SIG-M5 treated with dmso at 0.1 percent for 504 hours (cell line): ENCODE measurements around the gene TMEM178B.
"Not testable (repeated sequence)": the region's sequence is repeated elsewhere in the genome, so short reads cannot be mapped to it uniquely, and the experiment has no call there.

Experiments used
- DNase-seq: peaks from one replicate; lab custom pipeline; 2025; ENCODE audit not compliant: unreplicated experiment; lab: John Stamatoyannopoulos, UW

The TMEM178B gene

DNA sequence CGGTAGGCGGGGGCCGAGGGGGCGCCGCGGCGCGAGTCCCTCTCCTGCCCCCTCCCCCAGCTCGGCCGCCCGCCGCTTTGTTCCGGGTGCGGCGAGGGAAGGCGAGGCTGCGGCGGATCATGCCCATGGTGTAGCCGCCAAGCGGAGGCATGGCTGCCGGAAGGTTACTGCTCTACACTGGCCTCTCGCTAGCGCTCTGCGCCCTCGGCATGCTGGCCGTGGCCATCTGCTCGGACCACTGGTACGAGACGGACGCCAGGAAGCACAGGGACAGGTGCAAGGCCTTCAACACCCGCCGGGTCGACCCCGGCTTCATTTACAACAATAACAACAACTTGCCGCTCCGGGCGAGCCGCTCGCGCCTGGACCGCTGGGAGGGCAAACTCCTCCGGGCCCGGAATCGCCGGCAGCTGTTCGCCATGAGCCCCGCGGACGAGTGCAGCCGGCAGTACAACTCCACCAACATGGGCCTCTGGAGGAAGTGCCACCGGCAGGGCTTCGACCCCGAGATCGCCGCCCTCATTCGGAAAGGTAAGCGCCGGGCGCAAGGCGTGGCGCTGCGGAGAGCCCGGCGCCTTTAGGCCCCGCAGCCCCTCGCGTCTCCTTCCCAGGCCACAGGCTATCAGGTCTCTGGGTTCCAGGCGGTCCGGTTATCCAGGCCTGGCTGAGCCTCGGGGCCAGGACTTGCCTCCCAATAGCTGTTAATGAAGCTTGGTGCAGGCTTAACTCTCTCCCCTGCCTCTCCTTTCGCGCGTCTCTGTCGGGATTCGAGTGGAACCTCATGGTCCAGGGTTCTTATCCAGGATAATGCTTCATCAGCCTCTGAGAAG, 513 bp downstream of the TMEM178B start:
- no peak for DNase-seq

GRCh38 chr7:141074997-141075396, 1.1 kb downstream of the TMEM178B start:
- DNase-seq = no peak

DNA sequence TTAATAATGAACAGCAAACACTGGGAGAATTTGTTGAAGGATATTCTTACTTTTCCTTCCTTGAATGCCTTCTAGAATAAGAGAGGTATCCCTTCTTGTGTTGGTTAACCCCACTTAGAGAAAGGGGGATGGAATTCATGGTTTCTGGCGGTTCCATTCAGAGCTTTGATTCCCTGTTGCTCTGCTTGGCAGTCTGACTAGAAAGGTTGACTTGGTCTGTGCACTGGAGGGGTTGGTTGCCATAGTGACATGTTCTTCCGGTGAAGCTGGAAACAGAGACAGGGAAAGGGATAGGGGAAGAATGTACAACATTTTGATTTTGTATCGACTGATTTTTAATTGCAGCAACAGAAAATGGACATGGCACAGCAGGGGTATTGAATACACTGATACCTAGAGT, 2.5 kb downstream of the TMEM178B start:
- DNase-seq = no peak

DNA sequence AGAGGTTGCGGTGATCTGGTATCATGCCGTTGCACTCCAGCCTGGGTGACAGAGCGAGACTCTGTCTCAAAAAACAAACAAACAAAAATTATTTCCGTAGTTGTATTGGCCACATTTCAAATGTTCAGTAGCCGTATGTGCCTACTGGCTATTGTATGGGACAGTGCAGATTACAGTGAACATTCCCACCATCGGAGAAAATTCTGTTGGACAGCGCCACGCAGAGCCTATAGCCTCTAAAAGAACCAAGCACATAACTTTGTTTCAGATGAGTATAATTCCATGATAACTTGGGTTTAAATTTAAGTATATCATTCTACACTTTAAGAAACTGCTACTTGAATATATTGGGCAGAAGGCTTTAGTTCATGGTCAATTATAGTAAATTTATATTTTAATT, 5.4 kb downstream of the TMEM178B start:
- DNase-seq = no peak

GRCh38 chr7:141089490-141089889, 15.6 kb downstream of the TMEM178B start:
- not testable (repeated sequence) for DNase-seq

DNA sequence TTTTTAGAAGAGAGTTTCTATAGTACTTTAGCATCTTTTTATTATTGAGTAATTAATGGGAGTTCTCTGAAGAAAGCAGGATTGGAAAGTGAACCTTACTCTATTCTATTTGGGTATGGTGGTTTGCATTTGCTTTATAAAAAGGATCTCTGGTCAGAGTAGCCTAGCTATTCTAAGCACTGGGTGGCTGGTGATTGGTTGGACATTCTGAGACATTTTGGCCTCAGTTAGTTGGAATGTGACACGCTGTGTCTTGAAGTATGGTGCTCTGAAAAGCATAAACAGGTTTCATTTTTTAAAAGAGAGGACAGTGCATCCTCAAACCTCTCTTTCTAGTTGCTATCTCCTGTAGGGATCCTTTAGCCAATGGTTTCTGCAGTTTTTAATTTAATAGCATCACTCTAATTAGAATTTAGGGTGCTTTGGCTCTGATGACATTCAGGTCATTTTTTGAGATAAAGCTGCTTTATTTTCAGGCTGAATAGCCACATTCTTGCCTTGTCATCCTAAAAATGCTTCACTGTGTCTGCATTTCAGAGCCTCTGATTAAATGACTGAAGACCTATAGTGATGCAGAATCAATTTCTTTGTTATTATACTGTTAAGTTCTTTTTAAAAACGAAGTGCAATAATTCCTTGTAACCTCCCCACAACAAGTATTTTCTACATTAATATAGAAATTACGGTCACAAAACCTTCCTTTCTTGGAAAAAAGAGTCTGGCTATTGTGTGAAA, 20.6 kb downstream of the TMEM178B start:
- no peak for DNase-seq

- no peak for DNase-seq
Observed at GRCh38 chr7:141097430-141097829, 23.6 kb downstream of the TMEM178B start.

DNA sequence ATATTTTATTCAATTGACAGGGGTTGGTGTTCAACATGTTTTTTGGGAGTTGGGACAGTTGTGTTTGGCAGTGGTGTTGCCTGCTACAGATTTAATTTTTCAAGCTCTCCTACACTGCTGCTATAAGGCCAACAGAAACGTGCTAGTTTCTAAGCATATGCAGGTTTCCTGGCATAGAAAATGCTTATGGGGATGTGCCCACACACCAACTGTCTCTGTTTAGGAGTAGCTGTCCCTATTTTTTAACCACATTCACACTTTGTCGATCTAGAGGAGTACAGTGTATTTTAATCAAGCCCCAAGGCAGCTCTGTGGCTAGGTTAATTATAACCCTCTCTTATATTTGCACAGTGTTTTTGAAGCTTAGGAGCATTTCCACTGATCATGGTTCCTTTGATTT, 28.6 kb downstream of the TMEM178B start:
- DNase-seq = no peak

- DNase-seq = no peak
Observed at GRCh38 chr7:141103847-141104429, 30.1 kb downstream of the TMEM178B start.

DNA sequence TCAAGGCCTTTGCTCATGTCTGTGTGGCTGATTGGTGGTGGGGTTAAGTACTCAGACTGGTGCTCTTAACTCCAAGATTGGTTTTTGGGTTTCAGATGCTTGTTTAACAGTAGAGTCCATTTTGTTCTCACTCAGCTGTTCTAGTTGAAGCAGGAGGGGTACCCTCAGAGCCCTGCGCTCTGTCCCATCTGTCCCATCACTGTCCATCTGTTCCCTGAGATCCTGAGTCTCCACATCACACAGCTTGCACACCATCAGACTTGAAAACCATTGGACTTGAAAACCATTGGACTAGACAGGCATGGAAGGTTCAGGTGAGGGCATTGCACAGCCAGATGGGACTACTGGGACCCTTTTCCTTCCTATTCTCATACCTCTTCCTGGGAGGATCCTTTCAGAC, 39.3 kb downstream of the TMEM178B start:
- no peak for DNase-seq

- DNase-seq = no peak
Observed at GRCh38 chr7:141114029-141114664, 40.3 kb downstream of the TMEM178B start.

DNA sequence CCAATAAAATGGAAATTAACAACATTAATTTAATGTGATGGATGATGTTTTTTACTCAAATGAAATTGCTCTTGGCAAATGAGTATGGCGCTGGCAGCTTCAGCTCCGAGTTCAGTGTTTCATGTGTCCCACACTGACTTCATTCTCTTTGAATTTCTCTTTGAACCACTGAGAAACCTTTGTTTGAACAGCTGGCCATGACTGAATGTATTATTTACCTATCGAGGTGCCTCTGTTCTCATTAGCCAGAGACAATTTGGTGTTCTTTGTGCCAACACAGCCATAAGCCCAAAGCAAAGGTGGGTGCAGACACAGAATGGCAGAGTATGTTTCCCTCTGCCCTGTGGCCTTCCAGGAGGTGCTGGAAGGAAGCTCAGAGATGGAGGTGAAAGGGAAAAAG, 42.1 kb downstream of the TMEM178B start:
- no peak for DNase-seq

DNA sequence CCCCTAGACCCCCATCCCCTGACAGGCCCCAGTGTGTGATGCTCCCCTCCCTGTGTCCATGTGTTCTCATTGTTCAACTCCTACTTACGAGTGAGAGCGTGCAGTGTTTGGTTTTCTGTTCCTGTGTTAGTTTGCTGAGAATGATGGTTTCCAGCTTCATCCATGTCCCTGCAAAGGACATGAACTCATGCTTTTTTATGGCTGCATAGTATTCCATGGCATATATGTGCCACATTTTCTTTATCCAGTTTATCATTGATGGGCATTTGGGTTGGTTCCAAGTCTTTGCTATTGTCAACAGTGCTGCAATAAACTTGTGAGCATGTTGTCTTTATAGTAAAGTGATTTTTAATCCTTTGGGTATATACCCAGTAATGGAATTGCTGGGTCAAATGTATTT, 42.8 kb downstream of the TMEM178B start:
- DNase-seq = not testable (repeated sequence)

DNA sequence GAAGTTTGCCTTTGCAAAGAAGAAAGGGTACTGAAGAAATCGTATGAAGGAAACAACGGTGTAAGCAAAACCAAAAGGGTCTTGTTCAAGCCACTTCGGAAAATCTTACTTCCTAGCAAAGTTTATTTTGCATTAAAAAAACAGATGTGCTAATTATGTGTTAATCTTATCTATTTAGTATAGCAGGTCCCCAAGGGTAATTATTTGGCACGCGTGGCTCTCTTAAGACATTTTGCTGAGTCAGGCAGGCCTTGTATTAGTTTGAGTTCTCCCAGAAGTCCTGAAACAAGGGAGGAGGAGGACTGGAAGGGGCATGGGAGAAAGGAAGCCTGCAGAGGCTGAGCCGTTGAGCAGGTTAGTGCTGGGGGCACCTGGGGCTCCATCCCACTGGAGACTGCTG, 44.9 kb downstream of the TMEM178B start:
- no peak for DNase-seq

- DNase-seq = no peak
Observed at GRCh38 chr7:141119187-141119586, 45.3 kb downstream of the TMEM178B start.

DNA sequence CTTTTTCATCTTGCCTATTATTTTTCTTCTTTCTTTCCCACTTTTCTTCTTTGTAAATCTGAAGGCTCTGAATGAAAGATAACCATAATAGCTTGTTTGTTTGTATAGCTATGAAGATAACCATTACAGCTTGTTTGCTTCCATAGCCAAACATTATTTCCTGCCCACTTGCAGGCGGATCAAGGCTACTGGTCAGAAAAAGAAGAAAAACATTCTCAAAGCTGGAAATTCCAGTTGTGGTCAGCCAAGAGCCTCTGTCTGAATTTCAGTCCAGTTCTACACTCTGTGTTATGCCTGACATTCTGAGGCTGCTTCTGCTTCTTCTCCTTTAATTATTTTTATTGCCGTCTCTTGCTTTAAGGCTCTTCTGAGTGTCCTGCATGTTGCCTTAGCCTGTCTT, 48.9 kb downstream of the TMEM178B start:
- no peak for DNase-seq

DNA sequence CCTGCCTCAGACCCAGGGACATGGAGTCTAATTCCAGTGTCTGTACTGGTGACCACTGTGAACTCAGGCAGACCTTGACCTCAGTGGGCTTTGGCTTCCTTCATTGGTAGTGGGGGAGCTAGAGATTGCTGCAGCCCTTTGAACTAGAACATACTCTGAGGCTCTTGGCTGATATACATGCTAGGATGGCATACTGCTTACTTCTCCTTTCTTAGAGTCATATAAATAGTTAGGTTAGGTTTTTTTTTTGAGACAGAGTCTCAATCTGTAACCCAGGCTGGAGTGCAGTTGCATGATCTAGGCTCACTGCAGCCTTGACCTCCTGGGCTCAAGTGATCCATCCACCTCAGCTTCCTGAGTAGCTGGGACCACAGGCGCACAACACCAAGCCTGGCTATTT, 49.7 kb downstream of the TMEM178B start:
- no peak for DNase-seq

DNA sequence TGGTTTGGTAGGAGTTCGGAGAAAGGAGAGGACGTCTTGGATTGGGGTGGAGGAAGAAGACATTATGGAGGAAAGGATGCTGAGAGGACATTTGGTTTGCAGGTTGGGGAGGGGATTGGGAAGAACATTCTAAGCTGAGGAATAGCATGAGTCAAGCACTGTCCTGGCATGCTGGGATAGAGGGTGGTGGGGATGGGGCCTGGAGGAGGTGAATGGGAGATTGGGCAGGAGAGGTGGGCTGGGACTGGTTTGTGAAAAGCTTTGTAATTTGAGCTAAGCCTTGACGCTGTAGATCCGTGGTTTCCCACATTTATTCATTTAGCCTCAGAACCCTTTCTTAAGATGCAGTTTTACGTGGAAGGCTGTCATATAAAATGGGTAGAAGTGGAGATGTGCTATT, 52.2 kb downstream of the TMEM178B start:
- DNase-seq = no peak

DNA sequence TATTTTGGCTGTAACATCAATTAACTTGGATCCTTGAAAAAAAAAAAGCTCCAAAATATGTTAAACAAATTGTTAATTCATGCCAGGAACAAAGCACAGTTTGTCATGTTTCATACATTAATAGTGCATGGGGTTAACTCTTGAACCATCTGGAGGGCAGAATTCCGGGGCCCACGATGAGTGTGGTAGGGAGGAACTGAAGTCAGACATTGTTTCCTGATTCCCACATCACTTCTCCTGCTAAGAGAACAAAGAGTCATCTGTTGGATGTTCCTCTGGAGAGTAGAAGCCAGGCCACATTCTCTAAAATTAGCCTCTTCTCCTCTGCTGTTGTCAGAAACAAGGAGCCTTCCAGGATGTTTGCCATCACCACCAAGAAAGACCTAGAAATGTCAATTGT, 54.6 kb downstream of the TMEM178B start:
- no peak for DNase-seq

GRCh38 chr7:141128931-141129330, 55.1 kb downstream of the TMEM178B start:
- DNase-seq = no peak

GRCh38 chr7:141132671-141133070, 58.8 kb downstream of the TMEM178B start:
- no peak for DNase-seq

DNA sequence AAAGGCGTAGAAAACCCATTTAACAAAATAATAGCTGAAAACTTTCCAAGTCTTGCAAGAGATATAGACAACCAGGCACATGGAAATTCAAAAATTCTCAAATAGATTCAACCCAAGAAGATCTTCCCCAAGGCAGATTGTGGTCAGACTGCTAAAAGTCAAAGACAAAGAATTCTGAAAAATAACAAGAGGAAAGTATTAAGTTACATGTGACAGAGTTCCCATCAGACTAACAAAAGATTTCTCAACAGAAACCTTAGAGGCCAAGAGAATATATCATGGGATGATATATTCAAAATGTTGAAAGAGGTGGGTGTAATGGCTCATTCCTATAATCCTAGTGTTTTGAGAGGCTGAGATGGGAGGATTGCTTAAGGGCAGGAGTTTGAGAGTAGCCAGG, 59.8 kb downstream of the TMEM178B start:
- DNase-seq = no peak
